Neural crest cell (in vitro differentiated cells): ENCODE data around the gene PTCH1. TPM values are rescaled to one million over a fixed set of nuclear protein-coding genes. Genes with fewer than 3 reads are reported as not detected.
A peak's percentile ranks its signal among the peaks of the same experiment; 100 is the strongest.

Source experiments
- DNase-seq: peaks from one replicate; pipeline ENCODE4 v3.0.0; 2021; ENCODE audit warnings: low read depth, mixed read lengths, low spot score
- H3K27ac Mint-ChIP-seq: one replicate; pipeline ENCODE4 v1.8.0; 2021; ENCODE audit warnings: mild to moderate bottlenecking, mixed read lengths; ENCODE audit not compliant: unreplicated experiment
- H3K27me3 Mint-ChIP-seq: 2 replicates; pipeline ENCODE4 v1.8.0; 2021; ENCODE audit warnings: low read depth, mild to moderate bottlenecking, mixed read lengths
- H3K36me3 Mint-ChIP-seq: 2 replicates; pipeline ENCODE4 v1.8.0; 2021; ENCODE audit warnings: low read depth, mild to moderate bottlenecking, mixed read lengths
- H3K4me1 Mint-ChIP-seq: 2 replicates; pipeline ENCODE4 v1.8.0; 2021; ENCODE audit warnings: mixed read lengths
- H3K4me3 Mint-ChIP-seq: one replicate; pipeline ENCODE4 v1.8.0; 2021; ENCODE audit warnings: mild to moderate bottlenecking, mixed read lengths
- H3K9me3 Mint-ChIP-seq: 2 replicates; pipeline ENCODE4 v1.8.0; 2021; ENCODE audit warnings: mixed read lengths
- total RNA-seq: library from RNA; stranded (reverse); gene quantifications from 2 replicates; pipeline ENCODE4 v1.2.1, GENCODE V29; 2021
- TF ChIP-seq, protein P1 (sequence below): fragments of 200-600 bp; sonication (generic); conservative IDR thresholded peaks from 2 replicates; pipeline ENCODE4 v1.5.0; 2021; ENCODE audit warnings: antibody characterized with exemption, mild to moderate bottlenecking

PTCH1 gene
- total RNA-seq, 1 donor from 2014 or later = 75.6 TPM

DNA sequence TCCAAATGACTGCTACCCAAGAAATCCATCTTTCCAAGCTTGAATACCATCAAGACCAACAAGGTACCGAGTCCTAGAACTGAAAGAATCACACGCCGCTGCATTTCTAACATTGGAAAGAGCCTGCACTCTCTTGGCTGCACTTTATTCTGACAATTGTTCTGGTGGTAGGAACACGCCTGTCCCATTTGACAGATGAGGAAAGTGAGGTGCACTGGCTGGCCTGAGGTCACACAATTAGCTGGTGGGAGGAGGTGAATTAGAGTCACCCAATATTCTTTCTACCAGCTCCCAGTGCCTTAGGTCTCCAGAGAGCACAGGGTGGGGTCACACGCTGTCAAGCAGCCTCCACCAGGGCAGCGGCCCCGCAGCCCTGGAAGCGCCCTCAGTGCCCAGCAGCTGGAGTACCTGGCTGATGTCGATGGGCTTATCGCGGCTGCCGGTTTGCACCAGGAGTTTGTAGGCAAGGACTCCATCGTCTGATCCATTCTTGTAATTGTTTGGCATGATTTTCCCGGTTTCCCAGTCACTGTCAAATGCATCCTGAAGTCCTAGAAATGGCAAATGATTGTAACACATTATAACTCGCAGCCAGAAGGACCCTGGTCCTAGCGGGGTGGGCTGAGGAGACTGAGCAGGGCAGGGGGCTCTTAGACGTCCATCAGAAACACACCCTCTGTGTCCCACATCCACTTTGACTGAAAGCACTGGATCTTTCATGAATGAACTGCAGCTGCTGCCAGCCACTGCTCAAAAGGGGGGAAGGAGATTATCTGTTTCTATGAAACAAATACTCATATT, 55.1 kb downstream of the PTCH1 start:
- Mint-ChIP-seq H3K27me3 (no peaks in the 10 kb centered on the region), H3K4me1 (peaks cover 85% of the 10 kb centered on the region), H3K4me3 (peak overlapping the region; percentile 56), H3K36me3 (peaks cover 45% of the 10 kb centered on the region), H3K9me3 (no peaks in the 10 kb centered on the region), H3K27ac (peak overlapping the region; percentile 96)
- TF ChIP-seq, protein P1, sequence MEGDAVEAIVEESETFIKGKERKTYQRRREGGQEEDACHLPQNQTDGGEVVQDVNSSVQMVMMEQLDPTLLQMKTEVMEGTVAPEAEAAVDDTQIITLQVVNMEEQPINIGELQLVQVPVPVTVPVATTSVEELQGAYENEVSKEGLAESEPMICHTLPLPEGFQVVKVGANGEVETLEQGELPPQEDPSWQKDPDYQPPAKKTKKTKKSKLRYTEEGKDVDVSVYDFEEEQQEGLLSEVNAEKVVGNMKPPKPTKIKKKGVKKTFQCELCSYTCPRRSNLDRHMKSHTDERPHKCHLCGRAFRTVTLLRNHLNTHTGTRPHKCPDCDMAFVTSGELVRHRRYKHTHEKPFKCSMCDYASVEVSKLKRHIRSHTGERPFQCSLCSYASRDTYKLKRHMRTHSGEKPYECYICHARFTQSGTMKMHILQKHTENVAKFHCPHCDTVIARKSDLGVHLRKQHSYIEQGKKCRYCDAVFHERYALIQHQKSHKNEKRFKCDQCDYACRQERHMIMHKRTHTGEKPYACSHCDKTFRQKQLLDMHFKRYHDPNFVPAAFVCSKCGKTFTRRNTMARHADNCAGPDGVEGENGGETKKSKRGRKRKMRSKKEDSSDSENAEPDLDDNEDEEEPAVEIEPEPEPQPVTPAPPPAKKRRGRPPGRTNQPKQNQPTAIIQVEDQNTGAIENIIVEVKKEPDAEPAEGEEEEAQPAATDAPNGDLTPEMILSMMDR = no peak
- DNase-seq = no peak

DNA sequence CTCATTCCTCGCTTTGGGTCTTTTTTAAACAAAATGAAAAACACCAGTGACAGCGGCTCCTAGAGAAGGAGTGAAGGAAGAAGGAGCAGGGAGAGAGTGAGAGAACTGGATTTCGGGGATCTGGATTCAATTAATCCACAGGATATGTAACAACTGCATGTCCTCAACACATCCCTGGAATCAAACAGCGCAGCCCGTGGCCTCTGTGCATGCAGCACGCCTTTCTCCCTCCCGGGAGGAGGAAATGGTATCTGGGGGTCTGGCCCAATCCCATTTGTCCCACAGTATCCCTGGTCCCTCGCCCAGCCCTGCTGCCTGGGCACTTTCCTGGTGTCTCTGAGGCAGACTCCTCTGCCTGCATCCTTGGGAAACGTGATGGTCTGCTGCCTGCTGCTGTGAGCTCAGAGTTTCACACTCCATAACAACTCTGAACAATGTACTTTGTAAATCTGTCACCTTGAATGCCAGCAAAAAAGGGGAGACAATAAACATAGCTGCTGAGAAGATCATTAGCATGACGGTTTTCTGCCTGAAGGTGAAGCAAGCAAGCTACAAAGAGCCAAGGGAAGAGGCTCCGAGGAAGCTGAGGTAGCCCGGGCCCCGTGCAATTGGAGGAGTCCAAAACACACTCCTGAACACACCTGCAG, 56.1 kb downstream of the PTCH1 start:
- H3K4me1 Mint-ChIP-seq = peaks cover 85% of the 10 kb centered on the region
- TF ChIP-seq, protein P1 = no peak
- peaks cover 49% of the 10 kb centered on the region for H3K36me3 Mint-ChIP-seq
- no peak overlapping the region for H3K27ac Mint-ChIP-seq
- no peaks in the 10 kb centered on the region for H3K27me3 Mint-ChIP-seq
- DNase-seq = no peak
- no peaks in the 10 kb centered on the region for H3K9me3 Mint-ChIP-seq
- peak overlapping the region; percentile 33 for H3K4me3 Mint-ChIP-seq

DNA sequence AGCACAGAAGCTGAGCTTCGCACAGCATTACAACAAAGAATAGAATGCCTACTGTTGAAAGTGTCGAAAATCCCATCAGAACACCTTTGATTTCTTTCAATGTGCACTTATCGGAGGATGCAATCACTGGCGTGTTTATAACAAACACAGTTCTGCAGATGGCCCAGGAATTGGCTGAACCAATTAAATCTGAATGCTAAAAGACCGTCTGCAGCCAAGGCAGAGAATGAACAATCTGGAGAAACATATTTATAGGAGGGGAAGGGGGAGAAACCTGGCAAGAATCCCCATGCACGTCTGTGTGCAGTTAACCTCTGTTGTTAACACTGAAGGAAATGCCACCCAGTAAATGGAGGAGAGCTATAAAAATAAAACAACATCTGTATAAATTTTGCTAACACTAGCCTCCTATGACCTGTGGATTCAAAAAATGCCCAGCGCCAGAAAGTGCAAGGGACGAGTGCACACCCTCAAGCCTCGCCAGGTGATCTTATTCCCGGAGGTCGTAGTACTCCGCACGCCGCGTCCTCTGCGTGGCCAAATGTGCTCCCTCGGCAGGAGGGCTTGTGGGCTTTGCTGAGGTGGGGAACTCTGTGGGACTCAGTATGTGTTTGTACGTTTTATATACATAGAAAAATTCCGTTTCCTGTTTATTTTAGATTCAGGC, 56.8 kb downstream of the PTCH1 start:
- no peak for DNase-seq
- Mint-ChIP-seq H3K27me3 (no peaks in the 10 kb centered on the region), H3K36me3 (peaks cover 48% of the 10 kb centered on the region), H3K27ac (peak overlapping the region; percentile 9), H3K4me3 (no peak overlapping the region), H3K9me3 (no peaks in the 10 kb centered on the region), H3K4me1 (peaks cover 79% of the 10 kb centered on the region)
- TF ChIP-seq, protein P1 = no peak

DNA sequence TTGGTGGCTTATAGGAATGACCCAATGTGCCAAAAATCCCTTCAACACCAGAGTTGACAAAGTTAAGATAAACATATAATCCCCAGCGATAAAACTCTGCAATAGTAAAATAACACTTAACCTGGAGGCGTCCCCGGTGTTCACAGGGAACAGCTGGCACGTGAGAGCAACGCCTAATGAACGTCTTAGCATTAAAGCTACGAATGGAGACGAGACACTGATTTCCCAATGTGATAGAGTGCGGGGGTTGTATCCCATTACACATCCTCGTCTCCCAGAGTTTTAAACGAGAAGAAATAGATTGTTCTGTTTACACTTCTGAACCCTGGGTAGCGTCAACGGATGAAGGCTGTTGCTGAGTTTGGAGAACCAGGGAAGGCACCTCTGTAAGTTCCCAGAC, 57.6 kb downstream of the PTCH1 start:
- Mint-ChIP-seq H3K36me3 (peaks cover 49% of the 10 kb centered on the region), H3K27ac (no peak overlapping the region), H3K4me1 (peaks cover 71% of the 10 kb centered on the region)

DNA sequence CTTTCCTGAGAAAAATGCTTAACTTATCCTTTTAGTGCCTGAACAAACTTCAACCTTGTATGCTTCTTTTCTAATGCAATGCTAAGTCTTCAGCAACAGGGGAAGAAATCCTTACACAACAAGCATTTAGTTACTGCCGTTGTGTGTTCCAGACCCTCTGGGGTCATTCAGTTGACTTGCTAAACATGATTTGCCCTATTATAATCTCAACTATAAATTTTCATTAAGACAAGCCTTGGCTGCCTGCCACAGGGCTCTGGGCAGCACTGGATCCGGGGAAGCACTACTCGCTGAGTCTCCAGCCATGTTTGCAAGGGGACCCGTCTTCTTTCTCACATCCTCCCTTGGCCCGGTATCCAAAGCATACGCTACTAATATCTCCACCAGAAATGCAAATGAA, 58.1 kb downstream of the PTCH1 start:
- H3K4me1 Mint-ChIP-seq = peaks cover 67% of the 10 kb centered on the region
- H3K27me3 Mint-ChIP-seq = no peaks in the 10 kb centered on the region
- TF ChIP-seq, protein P1 = no peak
- peaks cover 52% of the 10 kb centered on the region for H3K36me3 Mint-ChIP-seq
- H3K9me3 Mint-ChIP-seq = no peaks in the 10 kb centered on the region
- H3K4me3 Mint-ChIP-seq = no peak overlapping the region
- DNase-seq = no peak
- H3K27ac Mint-ChIP-seq = no peak overlapping the region

More for the DNA sequence above, 57.6 kb downstream of the PTCH1 start:
- H3K27me3 Mint-ChIP-seq = no peaks in the 10 kb centered on the region
- TF ChIP-seq, protein P1 = no peak
- no peak for DNase-seq
- no peak overlapping the region for H3K4me3 Mint-ChIP-seq
- no peaks in the 10 kb centered on the region for H3K9me3 Mint-ChIP-seq
